A549 (cell line): Measurements from ENCODE around the gene PECR. TPM values are rescaled to one million over a fixed set of nuclear protein-coding genes. Genes with fewer than 3 reads are reported as not detected.

Source experiments
- ATAC-seq, 2 experiments: fragments of 200-7000 bp in 1 of 2; fragments of >200 bp in 1 of 2; cut with Nextera tagmentation in 1 of 2; cut with Tn5 transposase in 1 of 2; 3 replicates each; pipeline versions ENCODE4 v1.8.0 to v1.9.1; 2018 to 2020; ENCODE audit warnings: mild to moderate bottlenecking in 1 of 2, moderate library complexity in 1 of 2
- CTCF ChIA-PET: fragments of 300-600 bp; sonication (Branson Sonifier 250); formaldehyde crosslinking; extraction: SDS; loops from one replicate; lab custom pipeline; 2021; ENCODE audit warnings: antibody characterized with exemption, inconsistent platforms; lab: Yijun Ruan, JAX
- POLR2A ChIA-PET: fragments of 350-600 bp; formaldehyde crosslinking; extraction: SDS; loops from one replicate; lab custom pipeline; 2021; ENCODE audit warnings: antibody characterized with exemption, inconsistent platforms; lab: Yijun Ruan, JAX
- DNase-seq, 2 experiments: peaks; one replicate each; pipeline versions ENCODE4 v3.0.0 to v3.0.0-alpha.2; 2011 to 2016; ENCODE audit warnings: low read depth in 1 of 2, low spot score in 1 of 2
- FAIRE-seq: peaks from 2 replicates; lab custom pipeline; 2011; peaks lifted over from hg19 to GRCh38; lab: Jason Lieb, UNC
- H3K27ac ChIP-seq, 2 experiments: fragments of >200 bp; sonication (Bioruptor Twin); formaldehyde crosslinking; 3 replicates each; pipeline ENCODE4 v1.5.1; 2016 to 2017
- H3K4me1 ChIP-seq: fragments of >200 bp; sonication (Bioruptor Twin); formaldehyde crosslinking; 3 replicates; pipeline ENCODE4 v1.6.1; 2016
- H3K4me2 ChIP-seq: fragments of >200 bp; sonication (Bioruptor Twin); formaldehyde crosslinking; 3 replicates; pipeline ENCODE4 v1.6.1; 2016
- H3K4me3 ChIP-seq: fragments of >200 bp; sonication (Bioruptor Twin); formaldehyde crosslinking; 3 replicates; pipeline ENCODE4 v1.5.1; 2016
- H3K9me3 ChIP-seq: fragments of >200 bp; sonication (Bioruptor Twin); formaldehyde crosslinking; 3 replicates; pipeline ENCODE4 v1.6.1; 2016
- ATOH8 ChIP-seq: fragments of 250-450 bp; sonication (Bioruptor Pico); IDR thresholded peaks from 2 replicates; pipeline ENCODE4 v1.5.0; 2020; ENCODE audit warnings: low read depth, mild to moderate bottlenecking, moderate library complexity
- CEBPB ChIP-seq, 2 experiments: fragments of >200 bp in 1 of 2; sonication (Bioruptor Twin) in 1 of 2; formaldehyde crosslinking in 1 of 2; IDR thresholded peaks; 2 replicates each; pipeline ENCODE4 v1.6.1; 2012 to 2016
- CTCF ChIP-seq: fragments of >200 bp; sonication (Bioruptor Twin); formaldehyde crosslinking; IDR thresholded peaks from 3 replicates; pipeline ENCODE4 v1.5.1; 2016
- EHMT2 ChIP-seq: fragments of 200-600 bp; sonication (generic); IDR thresholded peaks from 2 replicates; pipeline ENCODE4 v1.6.1; 2016; ENCODE audit warnings: antibody characterized with exemption, low read depth, mild to moderate bottlenecking, moderate library complexity
- ELK1 ChIP-seq: fragments of 150-350 bp; IDR thresholded peaks from 2 replicates; pipeline ENCODE4 v1.6.1; 2014; ENCODE audit warnings: low read depth, mild to moderate bottlenecking, low read length
- ESRRA ChIP-seq: fragments of 150-350 bp; IDR thresholded peaks from 2 replicates; pipeline ENCODE4 v1.6.1; 2014; ENCODE audit warnings: mild to moderate bottlenecking, low read length, borderline replicate concordance
- FOSL2 ChIP-seq, 2 experiments: fragments of 450-650 bp in 1 of 2; fragments of >200 bp in 1 of 2; sonication (Bioruptor Twin) in 1 of 2; formaldehyde crosslinking; IDR thresholded peaks; 2 replicates each; pipeline versions ENCODE4 v1.5.0 to v1.6.1; 2016 to 2020; ENCODE audit warnings: mild to moderate bottlenecking in 1 of 2, moderate library complexity in 1 of 2
- FOXS1 ChIP-seq: fragments of 250-450 bp; sonication (Bioruptor Pico); IDR thresholded peaks from 2 replicates; pipeline ENCODE4 v1.5.0; 2020; ENCODE audit warnings: mild to moderate bottlenecking, moderate library complexity
- HEYL ChIP-seq: fragments of 250-450 bp; sonication (Bioruptor Pico); IDR thresholded peaks from 2 replicates; pipeline ENCODE4 v1.8.0; 2021; ENCODE audit warnings: mild to moderate bottlenecking, moderate library complexity
- HOXA7 ChIP-seq: fragments of 250-450 bp; sonication (Bioruptor Pico); IDR thresholded peaks from 2 replicates; pipeline ENCODE4 v1.5.0; 2020; ENCODE audit warnings: mild to moderate bottlenecking, moderate library complexity
- HOXB5 ChIP-seq: fragments of 250-450 bp; sonication (Bioruptor Pico); IDR thresholded peaks from 2 replicates; pipeline ENCODE4 v1.5.0; 2020; ENCODE audit warnings: mild to moderate bottlenecking, moderate library complexity
- JUN ChIP-seq, 2 experiments: fragments of >200 bp; sonication (Bioruptor Twin); formaldehyde crosslinking; IDR thresholded peaks; 2 replicates in 1 of 2; 3 replicates in 1 of 2; pipeline ENCODE4 v1.6.1; 2016 to 2017
- KDM5A ChIP-seq: fragments of 200-600 bp; sonication (generic); IDR thresholded peaks from 2 replicates; pipeline ENCODE4 v1.6.1; 2016; ENCODE audit warnings: antibody characterized with exemption, mild to moderate bottlenecking
- MAFK ChIP-seq: fragments of 450-650 bp; IDR thresholded peaks from 2 replicates; pipeline ENCODE4 v1.6.1; 2014; ENCODE audit not compliant: partially characterized antibody
- MYC ChIP-seq: IDR thresholded peaks from 2 replicates; pipeline ENCODE4 v1.6.1; 2012; ENCODE audit warnings: mild to moderate bottlenecking, inconsistent platforms, low read length, improper control_type of control experiment, borderline replicate concordance
- PBX3 ChIP-seq: IDR thresholded peaks from 2 replicates; pipeline ENCODE4 v1.6.1; 2012
- PHF8 ChIP-seq: fragments of 200-600 bp; sonication (generic); IDR thresholded peaks from 2 replicates; pipeline ENCODE4 v1.6.1; 2016; ENCODE audit warnings: low read depth, mild to moderate bottlenecking, antibody characterized with exemption, moderate library complexity, borderline replicate concordance
- POLR2A ChIP-seq: IDR thresholded peaks from 2 replicates; pipeline ENCODE4 v1.6.1; 2012; ENCODE audit warnings: mild to moderate bottlenecking, low read length
- POLR2AphosphoS2 ChIP-seq: conservative IDR thresholded peaks from 2 replicates; pipeline ENCODE4 v1.6.1; 2012; ENCODE audit warnings: low read length, improper control_type of control experiment, inconsistent platforms
- RAD21 ChIP-seq, 2 experiments: fragments of >200 bp in 1 of 2; sonication (Bioruptor Twin) in 1 of 2; formaldehyde crosslinking in 1 of 2; IDR thresholded peaks in 1 of 2; conservative IDR thresholded peaks in 1 of 2; 2 replicates in 1 of 2; 3 replicates in 1 of 2; pipeline ENCODE4 v1.6.1; 2012 to 2018; ENCODE audit warnings: inconsistent platforms in 1 of 2
- RFX5 ChIP-seq: fragments of 450-650 bp; IDR thresholded peaks from 2 replicates; pipeline ENCODE4 v1.7.1; 2014; ENCODE audit warnings: antibody characterized with exemption, mild to moderate bottlenecking, moderate library complexity
- RNF2 ChIP-seq: fragments of 200-600 bp; sonication (generic); IDR thresholded peaks from 2 replicates; pipeline ENCODE4 v1.6.1; 2016; ENCODE audit warnings: low read depth, mild to moderate bottlenecking, antibody characterized with exemption, moderate library complexity, borderline replicate concordance
- SMC3 ChIP-seq: fragments of >200 bp; sonication (Bioruptor Twin); formaldehyde crosslinking; IDR thresholded peaks from 3 replicates; pipeline ENCODE4 v1.6.1; 2018; ENCODE audit warnings: inconsistent platforms
- USF2 ChIP-seq: fragments of 450-650 bp; IDR thresholded peaks from 2 replicates; pipeline ENCODE4 v1.6.1; 2014; ENCODE audit warnings: antibody characterized with exemption
- ZC3H11A ChIP-seq: fragments of 450-650 bp; IDR thresholded peaks from 2 replicates; pipeline ENCODE4 v1.6.1; 2014; ENCODE audit warnings: antibody characterized with exemption, mild to moderate bottlenecking
- ZFP36 ChIP-seq: fragments of 450-650 bp; IDR thresholded peaks from 2 replicates; pipeline ENCODE4 v1.6.1; 2014; ENCODE audit warnings: borderline replicate concordance; ENCODE audit not compliant: partially characterized antibody
- ZSCAN20 ChIP-seq: fragments of 250-450 bp; sonication (Bioruptor Pico); IDR thresholded peaks from 2 replicates; pipeline ENCODE4 v1.8.0; 2022; ENCODE audit warnings: mild to moderate bottlenecking, moderate library complexity
- WGBS: methylation state at CpG from one replicate; pipeline ENCODE4 v1.1.6; 2017; ENCODE audit errors: missing lambda C conversion rate; 5-methylcytosine and 5-hydroxymethylcytosine counted together
- polyA plus RNA-seq, 4 experiments: library from polyadenylated mRNA; depleted of rRNA in 3 of 4; stranded (reverse); fragments of >200 nt; fragmentation: RNase III in 1 of 4; extraction: RNeasy Plus Mini Kit Qiagen cat#74134 plus additional on column Dnase treatment in 1 of 4; gene quantifications; 2 replicates in 3 of 4; 3 replicates in 1 of 4; pipeline ENCODE4 v1.2.3, GENCODE V29; 2011 to 2017
- TF ChIP-seq, protein P1 (sequence below): fragments of >200 bp; sonication (Bioruptor Twin); formaldehyde crosslinking; IDR thresholded peaks from 2 replicates; pipeline ENCODE4 v1.6.1; 2016
- TF ChIP-seq, protein P2 (sequence below): IDR thresholded peaks from 2 replicates; pipeline ENCODE4 v1.6.1; 2012; ENCODE audit warnings: low read depth, borderline replicate concordance
- TF ChIP-seq, protein P3 (sequence below): fragments of >200 bp; sonication (Bioruptor Twin); formaldehyde crosslinking; IDR thresholded peaks from 3 replicates; pipeline ENCODE4 v1.6.1; 2016

Gene PECR
- polyA plus RNA-seq, 2 of the 4 experiments (the other 2 are of a cell fraction) = 16.8 to 39.9 TPM

DNA sequence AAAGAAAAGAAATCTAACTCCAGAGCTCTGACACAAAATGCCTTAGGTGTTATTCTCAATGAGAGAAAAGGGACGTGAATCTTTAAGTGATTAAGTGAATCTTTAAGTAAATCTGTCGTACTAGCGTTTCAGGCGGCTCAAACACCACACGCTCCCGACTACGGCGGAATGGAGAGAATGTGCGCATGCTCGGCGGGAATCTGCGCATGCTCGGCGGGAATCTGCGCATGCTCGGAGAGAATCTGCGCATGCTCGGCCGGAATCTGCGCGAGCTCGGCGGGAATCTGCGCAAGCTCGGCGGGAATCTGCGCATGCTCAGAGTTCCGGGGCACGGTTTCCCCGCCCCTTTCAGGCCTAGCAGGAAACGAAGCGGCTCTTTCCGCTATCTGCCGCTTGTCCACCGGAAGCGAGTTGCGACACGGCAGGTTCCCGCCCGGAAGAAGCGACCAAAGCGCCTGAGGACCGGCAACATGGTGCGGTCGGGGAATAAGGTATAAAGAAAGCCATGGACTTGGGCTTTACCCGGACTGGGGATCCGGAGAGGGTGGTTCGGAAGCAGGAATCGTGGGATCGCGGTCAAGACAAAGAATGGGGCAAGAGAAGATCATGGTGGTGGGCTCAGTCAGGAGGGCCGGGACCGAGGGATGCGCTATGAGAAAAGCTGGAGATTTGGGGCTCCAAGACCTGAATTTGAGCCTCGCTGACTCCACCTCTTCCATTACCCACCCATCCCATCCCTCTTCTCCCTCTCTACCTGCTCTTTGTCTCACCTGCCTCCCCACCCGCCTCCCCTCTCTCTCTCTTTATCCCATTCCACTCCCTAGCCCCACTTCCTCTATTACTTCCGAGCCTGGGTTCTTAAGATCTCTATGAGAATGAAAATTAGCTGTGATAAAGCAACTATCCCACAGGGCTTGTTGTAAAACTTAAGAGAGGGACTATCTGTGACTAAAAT is 27.6 kb upstream of the PECR start, which contains the start of gene XRCC5:
XRCC5 (plus strand) TSS at position 382 of the 955 bp plus-strand sequence; CDS start at position 471, 89 bp downstream.
- under 1% methylated on average over 56 of the region's 57 CpGs for WGBS
- Histone ChIP-seq H3K9me3 (no peaks in the 10 kb centered on the region), H3K27ac (peak within 1 kb of the TSS; percentile 91 to 93), H3K4me3 (peak within 1 kb of the TSS; percentile 75), H3K4me2 (peak within 1 kb of the TSS; percentile 88), H3K4me1 (peaks cover 18% of the 10 kb centered on the region; the same call in 2 of the 3 replicates)
- FAIRE-seq (peak; percentile 61), DNase-seq (peak; percentile 74 to 98), ATAC-seq (peak; percentile 88 to 89)
- CTCF ChIA-PET = interaction anchor here (0.7 to 1.7 kb wide), 10 partner anchors 8 to 554 kb away, joined by 3 to 7 read pairs (median 4); no protein-coding TSS in a partner anchor
- POLR2A ChIA-PET = interaction anchor here (0.6 to 1.8 kb wide), 3 partner anchors 26 to 389 kb away, joined by 3 to 10 read pairs (median 5); partner anchors contain the start of genes PECR, RPL37A and TMEM169
- 0 out of 2 replicates have a peak, but pooled peaks have one; percentile 33 for TF ChIP-seq ATOH8 (CRISPR knock-in tag)
- no peak for TF ChIP-seq HEYL
- no peak for TF ChIP-seq CTCF
- TF ChIP-seq, protein P1, sequence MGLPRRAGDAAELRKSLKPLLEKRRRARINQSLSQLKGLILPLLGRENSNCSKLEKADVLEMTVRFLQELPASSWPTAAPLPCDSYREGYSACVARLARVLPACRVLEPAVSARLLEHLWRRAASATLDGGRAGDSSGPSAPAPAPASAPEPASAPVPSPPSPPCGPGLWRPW = no peak
- TF ChIP-seq FOSL2 (IDR thresholded peaks at IDR 0.05) = no peak
- TF ChIP-seq FOSL2 (CRISPR knock-in tag; IDR thresholded peaks at IDR 0.05) = no peak
- no peak for TF ChIP-seq KDM5A
- TF ChIP-seq MYC = 0 out of 2 replicates have a peak, but pooled peaks have one; percentile 28
- TF ChIP-seq ZSCAN20 (CRISPR knock-in tag) = no peak
- peak; percentile 61 for TF ChIP-seq POLR2A
- TF ChIP-seq EHMT2 = no peak
- TF ChIP-seq SMC3 = no peak
- TF ChIP-seq ELK1 = no peak
- peak; percentile 39 to 88; a peak in 3 of 5 replicates for TF ChIP-seq JUN (IDR thresholded peaks at IDR 0.05)
- no peak for TF ChIP-seq ESRRA
- TF ChIP-seq RAD21 (conservative IDR thresholded peaks at IDR 0.05 in 1 of 2, IDR thresholded peaks at IDR 0.05 in 1 of 2) = no peak
- TF ChIP-seq RNF2 = no peak
- no peak for TF ChIP-seq RFX5
- peak; percentile 84 to 98 for TF ChIP-seq CEBPB (IDR thresholded peaks at IDR 0.05)
- no peak for TF ChIP-seq ZFP36
- no peak for TF ChIP-seq FOXS1 (CRISPR knock-in tag)
- TF ChIP-seq ZC3H11A = no peak
- TF ChIP-seq PBX3 = no peak
- peak; percentile 82 for TF ChIP-seq PHF8
- TF ChIP-seq, protein P2, sequence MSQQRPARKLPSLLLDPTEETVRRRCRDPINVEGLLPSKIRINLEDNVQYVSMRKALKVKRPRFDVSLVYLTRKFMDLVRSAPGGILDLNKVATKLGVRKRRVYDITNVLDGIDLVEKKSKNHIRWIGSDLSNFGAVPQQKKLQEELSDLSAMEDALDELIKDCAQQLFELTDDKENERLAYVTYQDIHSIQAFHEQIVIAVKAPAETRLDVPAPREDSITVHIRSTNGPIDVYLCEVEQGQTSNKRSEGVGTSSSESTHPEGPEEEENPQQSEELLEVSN = peak; percentile 96
- TF ChIP-seq POLR2AphosphoS2 = no peak
- TF ChIP-seq HOXB5 (CRISPR knock-in tag) = 0 out of 2 replicates have a peak, but pooled peaks have one; percentile 43
- TF ChIP-seq MAFK = no peak
- no peak for TF ChIP-seq HOXA7 (CRISPR knock-in tag)
- no peak for TF ChIP-seq USF2
- TF ChIP-seq, protein P3, sequence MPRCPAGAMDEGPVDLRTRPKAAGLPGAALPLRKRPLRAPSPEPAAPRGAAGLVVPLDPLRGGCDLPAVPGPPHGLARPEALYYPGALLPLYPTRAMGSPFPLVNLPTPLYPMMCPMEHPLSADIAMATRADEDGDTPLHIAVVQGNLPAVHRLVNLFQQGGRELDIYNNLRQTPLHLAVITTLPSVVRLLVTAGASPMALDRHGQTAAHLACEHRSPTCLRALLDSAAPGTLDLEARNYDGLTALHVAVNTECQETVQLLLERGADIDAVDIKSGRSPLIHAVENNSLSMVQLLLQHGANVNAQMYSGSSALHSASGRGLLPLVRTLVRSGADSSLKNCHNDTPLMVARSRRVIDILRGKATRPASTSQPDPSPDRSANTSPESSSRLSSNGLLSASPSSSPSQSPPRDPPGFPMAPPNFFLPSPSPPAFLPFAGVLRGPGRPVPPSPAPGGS = peak; percentile 84; the same call in 2 of the 3 replicates
